Adipose tissue (tissue), 3 donors: ENCODE data around the gene B2M. TPM values are rescaled to one million over a fixed set of nuclear protein-coding genes. Genes with fewer than 3 reads are reported as not detected.
"Not testable (repeated sequence)": the region's sequence is repeated elsewhere in the genome, so short reads cannot be mapped to it uniquely, and the experiment has no call there.

Source experiments
- H3K27ac ChIP-seq: one replicate; pipeline ENCODE4 v1.5.1; 2013; ENCODE audit warnings: low read depth, low read length
- WGBS, 3 donors: extraction: QIAGEN DNeasy Blood & Tissue Kit; methylation state at CpG; one replicate each; pipeline ENCODE4 v1.1.7; 2013; 5-methylcytosine and 5-hydroxymethylcytosine counted together
- polyA plus RNA-seq, 3 donors: library from polyadenylated mRNA; stranded (reverse); fragments of 200-250 nt; gene quantifications; one replicate each; pipeline ENCODE4 v1.2.3, GENCODE V29; 2013
- donor health status: healthy with polysubstance abuse.
- donor health status: Bipolar disorder and iron deficiency.
- donor health status: healthy.

Gene B2M
- polyA plus RNA-seq, 3 donors: 1,145 to 2,871 (median 2,103) TPM

- H3K27ac ChIP-seq: not testable (repeated sequence)
- 81 to 86% (median 84%) methylated on average over 17 to 22 of the region's 24 CpGs for WGBS, 3 donors
These were observed 28.0 kb downstream of the B2M start for GRCh38 chr15:44739222-44739847.

GRCh38 chr15:44743454-44743853, 32.1 kb downstream of the B2M start:
- 87 to 94% (median 92%) methylated on average over 1 to 2 of the region's 2 CpGs for WGBS, 3 donors

GRCh38 chr15:44753345-44753744, 42.0 kb downstream of the B2M start:
- H3K27ac ChIP-seq: no peak overlapping the region
- WGBS, 3 donors: 97 to 100% (median 97%) methylated on average over 1 of the region's 1 CpG

More at GRCh38 chr15:44743454-44743853, 32.1 kb downstream of the B2M start:
- not testable (repeated sequence) for H3K27ac ChIP-seq

- 77 to 90% (median 80%) methylated on average over 2 of the region's 2 CpGs for WGBS, 3 donors
- H3K27ac ChIP-seq: no peak overlapping the region
These were observed 51.9 kb downstream of the B2M start for GRCh38 chr15:44763187-44763586.

- 27 to 83% (median 81%) methylated on average over 3 of the region's 3 CpGs for WGBS, 3 donors
- no peak overlapping the region for H3K27ac ChIP-seq
These were observed 52.5 kb downstream of the B2M start for GRCh38 chr15:44763848-44764247.

GRCh38 chr15:44765036-44765435, 53.7 kb downstream of the B2M start:
- 26 to 39% (median 38%) methylated on average over 3 of the region's 3 CpGs for WGBS, 3 donors
- H3K27ac ChIP-seq: no peak overlapping the region

Other genes starting within 250 kb of the B2M start
- 10 to 100 TPM; 37.0 to 56.4 (median 56.1) TPM for gene EIF3J, start 174.4 kb upstream of the B2M start, polyA plus RNA-seq
- 10 to 100 TPM; 13.7 to 19.1 (median 17.8) TPM for gene SPG11, start 47.9 kb upstream of the B2M start, polyA plus RNA-seq
- under 1 TPM in 2 of 3 donors, not detected in 1; 0.47 to 0.54 TPM for gene PATL2, start 194 bp upstream of the B2M start, polyA plus RNA-seq
- gene TRIM69, start 25.0 kb downstream of the B2M start, polyA plus RNA-seq: 10 to 100 TPM in 2 of 3 donors, 1 to 10 TPM in 1; 5.1 to 26.1 (median 15.1) TPM
- gene TERB2, start 245.2 kb downstream of the B2M start, polyA plus RNA-seq: not detected